Tibial nerve (tissue), 4 donors: Measurements from ENCODE around the gene KISS1.

ENCODE experiments used
- EP300 ChIP-seq, 2 donors: sonication (generic); formaldehyde crosslinking; IDR thresholded peaks; one replicate each; pipeline ENCODE4 v1.6.1; 2017; ENCODE audit warnings: antibody characterized with exemption in 2 of 2, mild to moderate bottlenecking in 1 of 2
- POLR2A ChIP-seq, 2 donors: fragments of 450-650 bp; IDR thresholded peaks; one replicate each; pipeline ENCODE4 v1.6.1; 2017; ENCODE audit warnings: antibody characterized with exemption in 2 of 2, mild to moderate bottlenecking in 2 of 2, moderate library complexity in 2 of 2
- TF ChIP-seq, protein P1 (sequence below), 5 experiments: fragments of 200-600 bp in 3 of 5; fragments of 450-650 bp in 2 of 5; sonication (generic) in 3 of 5; IDR thresholded peaks; one replicate each; pipeline ENCODE4 v1.5.1; 2016 to 2019; ENCODE audit warnings: antibody characterized with exemption in 5 of 5, mild to moderate bottlenecking in 3 of 5, moderate library complexity in 2 of 5

DNA sequence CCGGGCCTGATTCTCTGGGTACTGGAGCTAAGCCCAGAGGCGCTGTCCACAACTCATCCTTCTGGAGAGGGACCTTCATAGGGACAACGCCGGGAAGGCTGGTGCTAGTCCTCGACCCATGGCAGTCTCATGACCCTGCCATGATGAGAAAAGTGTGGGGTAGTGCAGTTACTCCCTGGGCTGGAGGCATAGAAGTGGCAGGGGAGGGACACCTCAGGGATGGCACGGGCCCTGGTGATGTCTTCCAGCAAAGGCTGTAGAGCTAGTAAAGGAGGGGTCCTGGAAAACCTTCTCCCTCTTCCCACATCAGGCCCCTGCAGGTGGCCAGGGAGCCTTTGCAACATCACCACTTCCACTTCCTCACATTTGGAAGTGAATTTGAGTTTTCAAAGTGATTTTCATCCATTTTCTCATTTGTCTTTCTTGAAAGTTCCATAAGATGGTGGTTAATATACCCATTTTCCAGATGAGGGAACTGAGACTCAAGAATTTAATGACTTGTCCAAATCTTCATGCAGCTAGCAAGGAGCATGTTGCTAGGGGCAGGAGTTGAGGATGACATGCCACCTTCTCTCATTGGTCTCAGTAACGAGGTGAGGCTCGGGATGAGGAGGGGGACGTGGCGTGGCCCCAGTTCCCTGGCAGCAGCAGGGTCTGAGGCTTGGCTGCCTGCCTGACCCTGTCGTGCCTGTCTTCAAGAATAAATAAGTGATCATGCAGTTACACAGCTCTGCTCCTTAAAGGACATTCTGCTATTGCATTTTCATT, 20.8 kb upstream of the KISS1 start:
- TF ChIP-seq, protein P1, sequence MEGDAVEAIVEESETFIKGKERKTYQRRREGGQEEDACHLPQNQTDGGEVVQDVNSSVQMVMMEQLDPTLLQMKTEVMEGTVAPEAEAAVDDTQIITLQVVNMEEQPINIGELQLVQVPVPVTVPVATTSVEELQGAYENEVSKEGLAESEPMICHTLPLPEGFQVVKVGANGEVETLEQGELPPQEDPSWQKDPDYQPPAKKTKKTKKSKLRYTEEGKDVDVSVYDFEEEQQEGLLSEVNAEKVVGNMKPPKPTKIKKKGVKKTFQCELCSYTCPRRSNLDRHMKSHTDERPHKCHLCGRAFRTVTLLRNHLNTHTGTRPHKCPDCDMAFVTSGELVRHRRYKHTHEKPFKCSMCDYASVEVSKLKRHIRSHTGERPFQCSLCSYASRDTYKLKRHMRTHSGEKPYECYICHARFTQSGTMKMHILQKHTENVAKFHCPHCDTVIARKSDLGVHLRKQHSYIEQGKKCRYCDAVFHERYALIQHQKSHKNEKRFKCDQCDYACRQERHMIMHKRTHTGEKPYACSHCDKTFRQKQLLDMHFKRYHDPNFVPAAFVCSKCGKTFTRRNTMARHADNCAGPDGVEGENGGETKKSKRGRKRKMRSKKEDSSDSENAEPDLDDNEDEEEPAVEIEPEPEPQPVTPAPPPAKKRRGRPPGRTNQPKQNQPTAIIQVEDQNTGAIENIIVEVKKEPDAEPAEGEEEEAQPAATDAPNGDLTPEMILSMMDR (IDR thresholded peaks at IDR 0.05), result no peak
- TF ChIP-seq EP300 (IDR thresholded peaks at IDR 0.05), result no peak
- no peak for TF ChIP-seq POLR2A (IDR thresholded peaks at IDR 0.05)
